Mucosa of stomach (tissue), 1 donor: ENCODE data around the gene HMCN2.
"Not testable (repeated sequence)": the region's sequence is repeated elsewhere in the genome, so short reads cannot be mapped to it uniquely, and the experiment has no call there.

Experiments used
- H3K27me3 ChIP-seq: one replicate; pipeline ENCODE4 v1.7.0; 2013; ENCODE audit warnings: mild to moderate bottlenecking, low read length; ENCODE audit not compliant: control insufficient read depth, insufficient read depth
- H3K36me3 ChIP-seq: one replicate; pipeline ENCODE4 v1.7.0; 2013; ENCODE audit warnings: low read length; ENCODE audit not compliant: control insufficient read depth, insufficient read depth
- H3K4me1 ChIP-seq: one replicate; pipeline ENCODE4 v1.7.0; 2013; ENCODE audit warnings: mild to moderate bottlenecking, low read length; ENCODE audit not compliant: control insufficient read depth, insufficient read depth
- H3K4me3 ChIP-seq: one replicate; pipeline ENCODE4 v1.7.0; 2013; ENCODE audit warnings: low read length
- H3K9ac ChIP-seq: one replicate; pipeline ENCODE4 v1.7.0; 2013; ENCODE audit warnings: mild to moderate bottlenecking, low read length, moderate library complexity
- H3K9me3 ChIP-seq: one replicate; pipeline ENCODE4 v1.7.0; 2013; ENCODE audit warnings: mild to moderate bottlenecking, low read length, moderate library complexity; ENCODE audit not compliant: control insufficient read depth
- donor health status: Pancreatic carcinoma.

Gene HMCN2

GRCh38 chr9:130242270-130243014, 23.1 kb upstream of the HMCN2 start:
- Histone ChIP-seq H3K9ac (peak overlapping the region; percentile 24), H3K4me1 (peaks cover 14% of the 10 kb centered on the region), H3K36me3 (no peaks in the 10 kb centered on the region), H3K4me3 (no peak overlapping the region), H3K27me3 (peaks cover 5% of the 10 kb centered on the region), H3K9me3 (no peaks in the 10 kb centered on the region)

DNA sequence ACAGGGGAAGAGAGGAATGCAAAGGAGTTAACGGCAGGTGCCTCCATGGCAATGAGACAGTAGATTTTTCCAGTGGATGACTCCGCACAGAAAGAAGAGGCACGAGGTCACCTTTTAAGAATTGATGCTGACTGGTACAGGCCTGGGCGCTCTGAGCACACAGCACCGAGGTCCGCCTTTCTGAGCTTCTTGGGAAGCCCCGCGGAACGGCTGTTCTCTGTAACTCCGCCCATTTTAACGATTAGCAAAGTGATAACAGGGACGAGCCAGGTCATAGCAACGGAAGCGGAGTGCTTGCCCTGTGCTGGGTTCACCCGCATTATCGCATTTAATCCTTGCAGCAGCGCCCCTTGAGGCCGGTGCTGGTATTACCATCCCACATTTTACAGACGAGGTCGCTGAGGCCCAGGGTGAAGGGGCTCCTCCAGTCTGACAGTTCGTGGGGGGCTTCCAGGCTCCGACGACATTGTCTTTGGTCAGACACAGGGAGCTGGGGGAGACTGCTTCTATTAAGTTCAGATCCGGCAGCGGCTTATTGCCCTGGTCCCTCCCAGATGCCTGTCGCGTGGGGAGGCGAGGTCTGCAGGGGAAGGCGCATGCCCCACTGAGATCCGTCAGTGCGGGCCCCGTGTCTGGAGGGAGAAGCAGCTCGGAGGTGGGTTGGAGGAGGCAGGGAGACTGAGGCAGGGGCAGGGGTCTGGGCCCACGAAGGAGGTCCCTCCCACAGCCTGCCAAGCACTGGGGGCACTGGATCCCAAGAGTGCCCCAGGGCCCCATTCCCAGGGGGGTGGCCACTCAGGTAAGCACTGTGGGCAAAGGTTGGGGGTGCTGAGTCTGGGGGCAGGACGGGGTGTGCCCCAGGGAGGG, 22.3 kb upstream of the HMCN2 start:
- Histone ChIP-seq H3K9me3 (no peaks in the 10 kb centered on the region), H3K4me1 (peaks cover 14% of the 10 kb centered on the region), H3K36me3 (no peaks in the 10 kb centered on the region), H3K27me3 (peaks cover 5% of the 10 kb centered on the region), H3K4me3 (no peak overlapping the region), H3K9ac (peak overlapping the region; percentile 24)

- Histone ChIP-seq H3K36me3 (no peaks in the 10 kb centered on the region), H3K4me1 (peaks cover 14% of the 10 kb centered on the region), H3K4me3 (no peak overlapping the region), H3K9ac (no peak overlapping the region), H3K27me3 (peaks cover 5% of the 10 kb centered on the region), H3K9me3 (no peaks in the 10 kb centered on the region)
Measured at GRCh38 chr9:130243882-130244170, 21.7 kb upstream of the HMCN2 start.

- no peak overlapping the region for H3K9ac ChIP-seq
- H3K36me3 ChIP-seq: no peaks in the 10 kb centered on the region
- peaks cover 5% of the 10 kb centered on the region for H3K27me3 ChIP-seq
- no peaks in the 10 kb centered on the region for H3K9me3 ChIP-seq
- H3K4me3 ChIP-seq: no peak overlapping the region
- H3K4me1 ChIP-seq: peaks cover 14% of the 10 kb centered on the region
Measured at GRCh38 chr9:130244548-130245165, 20.9 kb upstream of the HMCN2 start.

- Histone ChIP-seq H3K9me3 (no peaks in the 10 kb centered on the region), H3K27me3 (peaks cover 5% of the 10 kb centered on the region), H3K4me3 (no peak overlapping the region), H3K4me1 (peaks cover 10% of the 10 kb centered on the region), H3K36me3 (no peaks in the 10 kb centered on the region), H3K9ac (no peak overlapping the region)
Measured at GRCh38 chr9:130245474-130245873, 20.1 kb upstream of the HMCN2 start.

DNA sequence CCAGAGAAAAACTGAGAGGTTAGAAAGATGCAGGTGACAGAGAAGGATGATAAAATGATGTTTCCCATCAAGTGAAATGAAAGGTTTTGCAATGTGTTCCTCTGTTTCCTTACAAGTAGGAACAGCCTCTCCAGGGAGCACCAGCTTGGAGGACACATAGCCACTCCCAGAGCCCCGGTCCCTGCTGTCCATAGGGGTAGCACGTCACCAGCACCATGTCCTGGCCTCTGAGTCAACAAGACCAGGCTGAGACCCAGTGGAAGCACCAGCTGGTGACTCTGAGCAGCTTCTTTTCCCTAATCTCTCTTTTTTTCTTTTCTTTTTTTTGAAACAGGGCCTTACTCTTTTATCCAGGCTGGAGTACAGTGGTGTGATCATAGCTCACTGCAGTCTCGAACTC, 19.4 kb upstream of the HMCN2 start:
- H3K27me3 ChIP-seq: peaks cover 5% of the 10 kb centered on the region
- no peak overlapping the region for H3K4me3 ChIP-seq
- H3K36me3 ChIP-seq: no peaks in the 10 kb centered on the region
- no peaks in the 10 kb centered on the region for H3K9me3 ChIP-seq
- no peak overlapping the region for H3K9ac ChIP-seq
- peaks cover 10% of the 10 kb centered on the region for H3K4me1 ChIP-seq

GRCh38 chr9:130254747-130255630, 10.6 kb upstream of the HMCN2 start:
- no peaks in the 10 kb centered on the region for H3K9me3 ChIP-seq
- no peaks in the 10 kb centered on the region for H3K4me1 ChIP-seq
- no peaks in the 10 kb centered on the region for H3K36me3 ChIP-seq
- H3K9ac ChIP-seq: no peak overlapping the region
- no peaks in the 10 kb centered on the region for H3K27me3 ChIP-seq
- H3K4me3 ChIP-seq: no peak overlapping the region

DNA sequence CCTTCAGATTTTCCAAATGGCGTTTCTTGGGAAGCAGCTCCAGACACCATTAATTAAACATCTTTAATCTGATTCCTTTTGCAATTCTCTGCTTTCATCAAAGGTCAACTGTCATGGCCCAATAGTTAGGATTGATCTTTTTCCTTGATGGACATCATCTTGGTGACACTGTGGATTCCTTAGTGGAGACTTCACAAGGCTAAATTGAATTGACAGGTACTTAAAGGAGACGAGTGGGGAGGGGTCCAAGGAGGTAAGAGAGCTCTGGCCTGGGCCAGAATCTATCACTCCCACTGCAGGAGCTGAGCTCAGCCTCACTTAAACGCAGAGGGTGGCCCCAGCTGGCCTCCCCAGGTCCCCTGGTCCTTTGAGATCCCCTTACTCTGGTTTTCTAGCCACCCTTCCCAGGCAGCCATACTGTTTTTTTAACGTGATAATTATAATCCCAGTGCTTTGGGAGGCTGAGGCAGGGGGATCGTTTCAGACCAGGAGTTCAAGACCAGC, 9.9 kb upstream of the HMCN2 start:
- no peak overlapping the region for H3K4me3 ChIP-seq
- H3K4me1 ChIP-seq: no peaks in the 10 kb centered on the region
- no peaks in the 10 kb centered on the region for H3K36me3 ChIP-seq
- H3K9me3 ChIP-seq: no peaks in the 10 kb centered on the region
- H3K27me3 ChIP-seq: no peaks in the 10 kb centered on the region
- H3K9ac ChIP-seq: no peak overlapping the region

DNA sequence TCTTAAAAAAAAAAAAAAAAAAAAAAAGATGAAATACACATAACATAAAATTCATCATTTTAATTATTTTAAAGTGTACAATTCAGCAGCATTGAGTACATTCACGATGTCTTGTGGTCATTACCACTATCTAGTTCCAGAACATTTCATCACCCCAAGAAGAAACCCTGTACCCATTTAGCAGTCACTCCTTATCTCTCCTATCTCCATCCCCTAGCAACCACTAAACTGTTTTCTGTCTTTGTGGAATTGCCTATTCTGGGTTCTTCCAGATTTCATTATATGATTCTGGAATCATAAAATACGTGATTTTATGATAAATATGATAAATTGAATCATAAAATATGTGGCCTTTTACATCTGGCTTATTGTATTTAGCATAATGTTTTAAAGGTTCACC, 8.9 kb upstream of the HMCN2 start:
- Histone ChIP-seq H3K9ac (no peak overlapping the region), H3K9me3 (no peaks in the 10 kb centered on the region), H3K4me1 (no peaks in the 10 kb centered on the region), H3K27me3 (no peaks in the 10 kb centered on the region), H3K36me3 (no peaks in the 10 kb centered on the region), H3K4me3 (no peak overlapping the region)

- H3K9me3 ChIP-seq, H3K36me3 ChIP-seq, H3K27me3 ChIP-seq, H3K9ac ChIP-seq, H3K4me1 ChIP-seq, H3K4me3 ChIP-seq: not testable (repeated sequence)
Measured at GRCh38 chr9:130258137-130258536, 7.4 kb upstream of the HMCN2 start.

GRCh38 chr9:130259044-130259443, 6.5 kb upstream of the HMCN2 start:
- peaks cover 18% of the 10 kb centered on the region for H3K27me3 ChIP-seq
- no peaks in the 10 kb centered on the region for H3K36me3 ChIP-seq
- H3K9ac ChIP-seq: no peak overlapping the region
- H3K9me3 ChIP-seq: no peaks in the 10 kb centered on the region
- H3K4me3 ChIP-seq: no peak overlapping the region
- peaks cover 3% of the 10 kb centered on the region for H3K4me1 ChIP-seq
